Thoracic aorta (tissue), 2 donors: ENCODE data around the gene HTR1B. TPM values are rescaled to one million over a fixed set of nuclear protein-coding genes. Genes with fewer than 3 reads are reported as not detected.

ENCODE experiments used
- ATAC-seq: fragments of 150-250 bp; one replicate; pipeline ENCODE4 v1.8.0; 2017; ENCODE audit warnings: low read depth; ENCODE audit not compliant: insufficient number of reproducible peaks, low FRiP score
- DNase-seq: peaks from one replicate; pipeline ENCODE4 v3.0.0-alpha.2; 2020; ENCODE audit warnings: low spot score
- H3K27ac ChIP-seq, 2 donors: fragments of 200-600 bp; sonication (generic); 1 replicate in 1 of 2; 2 replicates in 1 of 2; pipeline ENCODE4 v1.5.1; 2016; ENCODE audit warnings: mild to moderate bottlenecking in 2 of 2, moderate library complexity in 2 of 2
- H3K27me3 ChIP-seq: fragments of 200-600 bp; sonication (generic); replicated peaks from 2 replicates; pipeline ENCODE4 v1.6.0; 2016; ENCODE audit warnings: mild to moderate bottlenecking; ENCODE audit not compliant: insufficient read depth
- H3K36me3 ChIP-seq: fragments of 200-600 bp; sonication (generic); one replicate; pipeline ENCODE4 v1.5.1; 2016
- H3K4me1 ChIP-seq, 2 donors: fragments of 200-600 bp; sonication (generic); 1 replicate in 1 of 2; 2 replicates in 1 of 2; pipeline versions ENCODE4 v1.5.1 to v1.6.0; 2016; ENCODE audit warnings: low read depth in 2 of 2, mild to moderate bottlenecking in 1 of 2; ENCODE audit not compliant: control insufficient read depth in 1 of 2
- H3K4me3 ChIP-seq: fragments of 200-600 bp; sonication (generic); 2 replicates; pipeline ENCODE4 v1.5.1; 2016; ENCODE audit warnings: mild to moderate bottlenecking
- H3K9me3 ChIP-seq: fragments of 200-600 bp; sonication (generic); 2 replicates; pipeline ENCODE4 v1.5.1; 2016
- CTCF ChIP-seq: fragments of 200-600 bp; sonication (generic); IDR thresholded peaks from one replicate; pipeline ENCODE4 v1.5.1; 2019; ENCODE audit warnings: antibody characterized with exemption
- total RNA-seq, 2 donors: library from RNA; depleted of rRNA; stranded (reverse); fragments of >200 nt; gene quantifications; one replicate each; pipeline versions ENCODE4 v1.1.0 to v1.2.3, GENCODE V29; 2016

The HTR1B gene
- total RNA-seq, 2 donors from 2014 or later: 5.9 to 9.9 TPM

GRCh38 chr6:77468939-77469338 is 5.6 kb upstream of the HTR1B start:
- Histone ChIP-seq H3K27ac (no peak overlapping the region), H3K4me3 (no peak overlapping the region), H3K9me3 (no peaks in the 10 kb centered on the region), H3K36me3 (no peaks in the 10 kb centered on the region), H3K4me1 (peaks cover 5 to 16% of the 10 kb centered on the region in 2 donors), H3K27me3 (no peaks in the 10 kb centered on the region)
- DNase-seq: no peak
- TF ChIP-seq CTCF: no peak
- ATAC-seq: no peak

- Histone ChIP-seq H3K9me3 (no peaks in the 10 kb centered on the region), H3K27ac (peak overlapping the region; percentile 78 to 82), H3K4me3 (peak overlapping the region; percentile 86), H3K36me3 (no peaks in the 10 kb centered on the region), H3K4me1 (peaks cover 5 to 16% of the 10 kb centered on the region in 2 donors), H3K27me3 (no peaks in the 10 kb centered on the region)
- DNase-seq (no peak), ATAC-seq (no peak)
- peak; percentile 42 for TF ChIP-seq CTCF
Observed at GRCh38 chr6:77466451-77467437, 3.5 kb upstream of the HTR1B start.

- no peaks in the 10 kb centered on the region for H3K9me3 ChIP-seq
- H3K27me3 ChIP-seq: no peaks in the 10 kb centered on the region
- DNase-seq (no peak), ATAC-seq (peak; percentile 42)
- H3K4me3 ChIP-seq: peak overlapping the region; percentile 86
- H3K36me3 ChIP-seq: no peaks in the 10 kb centered on the region
- peaks cover 5 to 16% of the 10 kb centered on the region in 2 donors for H3K4me1 ChIP-seq
- H3K27ac ChIP-seq: peak overlapping the region; percentile 78 to 82
- peak; percentile 61 for TF ChIP-seq CTCF
Observed at GRCh38 chr6:77466055-77466450, 2.8 kb upstream of the HTR1B start.

GRCh38 chr6:77464495-77464867 is 1.2 kb upstream of the HTR1B start:
- no peak for DNase-seq
- H3K4me3 ChIP-seq: peak overlapping the region; percentile 86

More at GRCh38 chr6:77464495-77464867, 1.2 kb upstream of the HTR1B start:
- TF ChIP-seq CTCF: no peak
- no peak for ATAC-seq
- H3K36me3 ChIP-seq: no peaks in the 10 kb centered on the region
- peaks cover 5 to 16% of the 10 kb centered on the region in 2 donors for H3K4me1 ChIP-seq
- H3K27me3 ChIP-seq: no peaks in the 10 kb centered on the region
- peak overlapping the region; percentile 82 for H3K27ac ChIP-seq
- no peaks in the 10 kb centered on the region for H3K9me3 ChIP-seq
